Measurements from ENCODE around the gene HDGFL2.

The HDGFL2 gene

GRCh38 chr19:4483385-4483784 is 11.3 kb downstream of the HDGFL2 start:
- no peak for DNase-seq (ENCODE audit: low read depth)
- TF ChIP-seq CTCF (IDR thresholded peaks at IDR 0.05; ENCODE audit: insufficient read depth, low read depth, low read length, missing control alignments): no peak
- no peak overlapping the region for H3K4me3 ChIP-seq (ENCODE audit: low read length)

GRCh38 chr19:4487572-4487971 is 15.5 kb downstream of the HDGFL2 start:
- DNase-seq (ENCODE audit: low read depth): no peak
- TF ChIP-seq CTCF (IDR thresholded peaks at IDR 0.05; ENCODE audit: insufficient read depth, low read depth, low read length, missing control alignments): no peak
- H3K4me3 ChIP-seq (ENCODE audit: low read length): no peak overlapping the region

- TF ChIP-seq CTCF (IDR thresholded peaks at IDR 0.05; ENCODE audit: insufficient read depth, low read depth, low read length, missing control alignments): no peak
- DNase-seq (ENCODE audit: low read depth): no peak
- no peak overlapping the region for H3K4me3 ChIP-seq (ENCODE audit: low read length)
These were observed 16.4 kb downstream of the HDGFL2 start for GRCh38 chr19:4488496-4488895.

GRCh38 chr19:4491446-4491845 is 19.3 kb downstream of the HDGFL2 start:
- H3K4me3 ChIP-seq (ENCODE audit: low read length): no peak overlapping the region
- no peak for TF ChIP-seq CTCF (IDR thresholded peaks at IDR 0.05; ENCODE audit: insufficient read depth, low read depth, low read length, missing control alignments)
- DNase-seq (ENCODE audit: low read depth): no peak

- no peak overlapping the region for H3K4me3 ChIP-seq (ENCODE audit: low read length)
- no peak for DNase-seq (ENCODE audit: low read depth)
- no peak for TF ChIP-seq CTCF (IDR thresholded peaks at IDR 0.05; ENCODE audit: insufficient read depth, low read depth, low read length, missing control alignments)
These were observed 20.4 kb downstream of the HDGFL2 start for GRCh38 chr19:4492337-4493103.

GRCh38 chr19:4493104-4493928 is 21.2 kb downstream of the HDGFL2 start:
- DNase-seq (ENCODE audit: low read depth): no peak
- no peak overlapping the region for H3K4me3 ChIP-seq (ENCODE audit: low read length)
- TF ChIP-seq CTCF (IDR thresholded peaks at IDR 0.05; ENCODE audit: insufficient read depth, low read depth, low read length, missing control alignments): no peak
